Measurements from ENCODE around the gene CLSTN2. TPM values are rescaled to one million over a fixed set of nuclear protein-coding genes. Genes with fewer than 3 reads are reported as not detected.
A peak's percentile ranks its signal among the peaks of the same experiment; 100 is the strongest.

The CLSTN2 gene
- total RNA-seq, 1 donor from 2014 or later: 80.9 TPM

DNA sequence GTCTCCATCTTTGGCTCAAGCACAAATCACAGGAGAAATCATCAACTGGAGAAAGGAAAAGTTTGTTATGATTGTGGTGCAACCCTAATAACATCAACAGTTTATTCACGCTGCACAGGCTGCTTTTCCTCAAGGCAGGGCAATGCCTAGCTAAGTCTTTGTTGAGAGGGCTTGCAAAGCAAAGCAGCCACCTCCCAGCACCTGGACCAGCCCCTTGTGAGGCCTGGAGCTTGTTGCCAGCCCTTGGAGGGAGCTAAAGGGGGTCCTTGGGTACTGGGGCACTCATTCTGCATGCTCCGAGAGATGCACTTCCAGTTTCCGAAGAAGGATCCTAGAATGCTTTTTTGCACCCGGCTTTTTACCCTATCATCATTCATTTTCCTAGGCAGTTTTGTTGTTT, 288.2 kb downstream of the CLSTN2 start:
- Histone ChIP-seq H3K4me3 (ENCODE audit: insufficient read depth, low read depth, low read length) (no peak overlapping the region), H3K27me3 (ENCODE audit: insufficient read depth, low read length) (no peaks in the 10 kb centered on the region), H3K36me3 (ENCODE audit: insufficient read depth, low read length) (no peaks in the 10 kb centered on the region), H3K9me3 (ENCODE audit: insufficient read depth, low read depth, low read length) (no peaks in the 10 kb centered on the region), H3K27ac (ENCODE audit: low read depth, low read length) (peak overlapping the region; percentile 8), H2AFZ (ENCODE audit: low read depth, low read length) (no peak overlapping the region), H4K20me1 (ENCODE audit: insufficient read depth, low read length) (no peaks in the 10 kb centered on the region), H3K4me2 (ENCODE audit: low read length) (peak overlapping the region; percentile 66), H3K79me2 (ENCODE audit: insufficient read depth, low read length) (no peaks in the 10 kb centered on the region), H3K9ac (ENCODE audit: low read length) (no peak overlapping the region), H3K4me1 (ENCODE audit: insufficient read depth, low read length) (peaks cover 8% of the 10 kb centered on the region)
- Mint-ChIP-seq H3K27ac (ENCODE audit: unreplicated experiment) (no peak overlapping the region), H3K9me3 (ENCODE audit: unreplicated experiment) (peaks cover 8% of the 10 kb centered on the region), H3K4me3 (ENCODE audit: unreplicated experiment) (no peak overlapping the region), H3K36me3 (ENCODE audit: low read depth, unreplicated experiment) (peaks cover 10% of the 10 kb centered on the region), H3K27me3 (ENCODE audit: low read depth, unreplicated experiment) (peaks cover 2% of the 10 kb centered on the region), H3K4me1 (ENCODE audit: low read depth, unreplicated experiment) (peaks cover 14% of the 10 kb centered on the region)
- no peak for DNase-seq (ENCODE audit: low read depth)
- TF ChIP-seq EZH2 (IDR thresholded peaks at IDR 0.05; ENCODE audit: insufficient read depth, low read length): no peak
- TF ChIP-seq, protein P1, sequence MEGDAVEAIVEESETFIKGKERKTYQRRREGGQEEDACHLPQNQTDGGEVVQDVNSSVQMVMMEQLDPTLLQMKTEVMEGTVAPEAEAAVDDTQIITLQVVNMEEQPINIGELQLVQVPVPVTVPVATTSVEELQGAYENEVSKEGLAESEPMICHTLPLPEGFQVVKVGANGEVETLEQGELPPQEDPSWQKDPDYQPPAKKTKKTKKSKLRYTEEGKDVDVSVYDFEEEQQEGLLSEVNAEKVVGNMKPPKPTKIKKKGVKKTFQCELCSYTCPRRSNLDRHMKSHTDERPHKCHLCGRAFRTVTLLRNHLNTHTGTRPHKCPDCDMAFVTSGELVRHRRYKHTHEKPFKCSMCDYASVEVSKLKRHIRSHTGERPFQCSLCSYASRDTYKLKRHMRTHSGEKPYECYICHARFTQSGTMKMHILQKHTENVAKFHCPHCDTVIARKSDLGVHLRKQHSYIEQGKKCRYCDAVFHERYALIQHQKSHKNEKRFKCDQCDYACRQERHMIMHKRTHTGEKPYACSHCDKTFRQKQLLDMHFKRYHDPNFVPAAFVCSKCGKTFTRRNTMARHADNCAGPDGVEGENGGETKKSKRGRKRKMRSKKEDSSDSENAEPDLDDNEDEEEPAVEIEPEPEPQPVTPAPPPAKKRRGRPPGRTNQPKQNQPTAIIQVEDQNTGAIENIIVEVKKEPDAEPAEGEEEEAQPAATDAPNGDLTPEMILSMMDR (IDR thresholded peaks at IDR 0.05; ENCODE audit: insufficient read depth, low read depth, low read length): no peak
- FAIRE-seq: no peak

DNA sequence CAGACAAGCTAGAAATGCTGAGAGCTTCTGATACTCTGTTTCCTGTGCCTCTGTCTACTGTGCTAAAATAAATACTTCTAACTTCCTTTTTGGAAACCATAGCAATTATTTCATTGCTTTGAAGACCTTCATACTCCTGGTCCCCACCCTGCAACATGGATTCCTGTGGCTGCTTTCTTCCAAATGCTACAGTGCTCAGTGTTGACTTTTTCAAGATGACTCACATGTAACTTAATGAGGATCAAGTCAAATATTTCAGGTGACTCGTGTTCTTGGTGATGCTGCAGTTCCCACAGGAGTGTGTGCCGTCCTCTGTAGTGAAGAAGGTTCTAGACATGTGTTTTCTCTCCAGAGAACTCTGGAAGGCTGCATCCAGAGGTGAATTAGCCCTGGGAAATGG, 288.6 kb downstream of the CLSTN2 start:
- Histone ChIP-seq H3K27me3 (ENCODE audit: insufficient read depth, low read length) (no peaks in the 10 kb centered on the region), H3K9ac (ENCODE audit: low read length) (no peak overlapping the region), H2AFZ (ENCODE audit: low read depth, low read length) (no peak overlapping the region), H3K9me3 (ENCODE audit: insufficient read depth, low read depth, low read length) (no peaks in the 10 kb centered on the region), H3K4me2 (ENCODE audit: low read length) (peak overlapping the region; percentile 66), H4K20me1 (ENCODE audit: insufficient read depth, low read length) (no peaks in the 10 kb centered on the region), H3K27ac (ENCODE audit: low read depth, low read length) (peak overlapping the region; percentile 49), H3K36me3 (ENCODE audit: insufficient read depth, low read length) (no peaks in the 10 kb centered on the region), H3K79me2 (ENCODE audit: insufficient read depth, low read length) (no peaks in the 10 kb centered on the region), H3K4me1 (ENCODE audit: insufficient read depth, low read length) (peaks cover 8% of the 10 kb centered on the region), H3K4me3 (ENCODE audit: insufficient read depth, low read depth, low read length) (no peak overlapping the region)
- H3K27ac Mint-ChIP-seq (ENCODE audit: unreplicated experiment): peak overlapping the region; percentile 44
- FAIRE-seq (no peak), DNase-seq (ENCODE audit: low read depth) (peak; percentile 90)
- peaks cover 14% of the 10 kb centered on the region for H3K4me1 Mint-ChIP-seq (ENCODE audit: low read depth, unreplicated experiment)
- peaks cover 13% of the 10 kb centered on the region for H3K9me3 Mint-ChIP-seq (ENCODE audit: unreplicated experiment)
- H3K4me3 Mint-ChIP-seq (ENCODE audit: unreplicated experiment): no peak overlapping the region
- peaks cover 12% of the 10 kb centered on the region for H3K36me3 Mint-ChIP-seq (ENCODE audit: low read depth, unreplicated experiment)
- H3K27me3 Mint-ChIP-seq (ENCODE audit: low read depth, unreplicated experiment): peaks cover 2% of the 10 kb centered on the region
- TF ChIP-seq EZH2 (IDR thresholded peaks at IDR 0.05; ENCODE audit: insufficient read depth, low read length): no peak
- TF ChIP-seq, protein P1 (IDR thresholded peaks at IDR 0.05; ENCODE audit: insufficient read depth, low read depth, low read length): no peak

DNA sequence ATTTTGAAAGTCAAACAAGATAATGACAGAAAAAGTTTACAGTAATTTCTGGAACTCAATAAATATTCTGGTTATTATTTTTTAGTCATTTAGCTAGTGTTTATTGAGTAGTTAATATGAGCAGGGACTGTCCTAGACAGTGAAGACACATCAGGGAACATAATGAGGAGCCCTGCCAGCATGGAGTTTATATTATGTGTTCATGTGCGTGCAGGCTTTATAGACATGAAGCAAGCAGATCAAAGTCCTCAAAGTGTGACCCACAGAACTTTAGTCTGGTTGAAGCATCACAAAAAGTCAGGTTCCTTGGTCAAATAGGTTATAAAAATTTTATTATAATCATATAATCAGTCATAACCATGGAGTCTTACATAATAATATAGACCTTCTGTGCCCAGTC, 289.3 kb downstream of the CLSTN2 start:
- Histone ChIP-seq H3K9me3 (ENCODE audit: insufficient read depth, low read depth, low read length) (no peaks in the 10 kb centered on the region), H3K27ac (ENCODE audit: low read depth, low read length) (no peak overlapping the region), H3K4me1 (ENCODE audit: insufficient read depth, low read length) (peaks cover 8% of the 10 kb centered on the region), H3K27me3 (ENCODE audit: insufficient read depth, low read length) (no peaks in the 10 kb centered on the region), H2AFZ (ENCODE audit: low read depth, low read length) (no peak overlapping the region), H3K4me2 (ENCODE audit: low read length) (no peak overlapping the region), H3K79me2 (ENCODE audit: insufficient read depth, low read length) (no peaks in the 10 kb centered on the region), H4K20me1 (ENCODE audit: insufficient read depth, low read length) (no peaks in the 10 kb centered on the region), H3K4me3 (ENCODE audit: insufficient read depth, low read depth, low read length) (no peak overlapping the region), H3K9ac (ENCODE audit: low read length) (no peak overlapping the region), H3K36me3 (ENCODE audit: insufficient read depth, low read length) (no peaks in the 10 kb centered on the region)
- H3K9me3 Mint-ChIP-seq (ENCODE audit: unreplicated experiment): peaks cover 18% of the 10 kb centered on the region
- H3K4me1 Mint-ChIP-seq (ENCODE audit: low read depth, unreplicated experiment): peaks cover 14% of the 10 kb centered on the region
- peaks cover 15% of the 10 kb centered on the region for H3K36me3 Mint-ChIP-seq (ENCODE audit: low read depth, unreplicated experiment)
- no peak for DNase-seq (ENCODE audit: low read depth)
- peak overlapping the region; percentile 44 for H3K27ac Mint-ChIP-seq (ENCODE audit: unreplicated experiment)
- H3K4me3 Mint-ChIP-seq (ENCODE audit: unreplicated experiment): no peak overlapping the region
- peaks cover 4% of the 10 kb centered on the region for H3K27me3 Mint-ChIP-seq (ENCODE audit: low read depth, unreplicated experiment)
- FAIRE-seq: no peak
- TF ChIP-seq, protein P1 (IDR thresholded peaks at IDR 0.05; ENCODE audit: insufficient read depth, low read depth, low read length): no peak
- no peak for TF ChIP-seq EZH2 (IDR thresholded peaks at IDR 0.05; ENCODE audit: insufficient read depth, low read length)
